D341Med (cell line): ENCODE measurements around the gene SPATA6L.
"Not testable (repeated sequence)": the region's sequence is repeated elsewhere in the genome, so short reads cannot be mapped to it uniquely, and the experiment has no call there.

Experiments
- DNase-seq: peaks from one replicate; pipeline ENCODE4 v3.0.0; 2012; ENCODE audit warnings: low spot score

Gene SPATA6L

DNA sequence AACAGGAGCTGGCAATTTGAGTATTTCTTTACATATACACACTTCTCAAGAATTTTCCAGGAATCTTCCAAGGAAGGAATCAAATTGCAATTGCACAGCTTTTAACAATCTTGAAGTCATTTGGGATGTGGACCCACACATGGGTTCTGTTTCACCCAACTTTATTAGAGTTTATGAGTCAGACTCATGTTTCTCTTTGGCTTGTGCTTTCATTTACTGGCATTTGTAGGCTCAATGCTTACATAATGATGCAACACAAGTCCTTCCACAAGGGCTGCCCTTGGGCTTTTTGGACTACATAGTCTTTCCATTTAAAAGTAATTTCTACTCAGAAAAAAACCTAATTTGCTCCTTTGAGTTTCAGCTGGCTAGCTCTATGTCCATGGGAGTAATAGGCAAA lies 8.5 kb upstream of the SPATA6L start:
- DNase-seq: no peak

GRCh38 chr9:4671737-4672136 lies 5.5 kb upstream of the SPATA6L start:
- no peak for DNase-seq

GRCh38 chr9:4670591-4670990 lies 4.3 kb upstream of the SPATA6L start:
- DNase-seq: no peak

DNA sequence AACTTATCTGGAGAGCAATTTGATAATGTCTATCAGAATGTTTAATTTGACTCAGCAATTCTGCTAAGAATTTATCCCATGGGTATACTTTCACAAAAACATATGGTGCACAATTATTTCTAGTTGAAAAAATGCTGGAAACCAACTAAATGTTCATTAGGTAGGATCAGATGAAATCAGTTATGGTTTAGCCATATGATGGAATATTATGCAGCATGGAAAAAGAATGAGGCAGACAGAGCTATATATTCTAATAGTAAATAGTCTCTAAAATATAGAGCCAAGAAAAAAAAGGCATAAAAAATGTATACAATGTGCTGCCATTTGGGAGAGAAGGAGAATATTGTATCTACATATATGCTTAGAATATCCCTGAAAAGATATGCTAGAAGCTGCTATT lies 3.6 kb upstream of the SPATA6L start:
- DNase-seq: no peak

DNA sequence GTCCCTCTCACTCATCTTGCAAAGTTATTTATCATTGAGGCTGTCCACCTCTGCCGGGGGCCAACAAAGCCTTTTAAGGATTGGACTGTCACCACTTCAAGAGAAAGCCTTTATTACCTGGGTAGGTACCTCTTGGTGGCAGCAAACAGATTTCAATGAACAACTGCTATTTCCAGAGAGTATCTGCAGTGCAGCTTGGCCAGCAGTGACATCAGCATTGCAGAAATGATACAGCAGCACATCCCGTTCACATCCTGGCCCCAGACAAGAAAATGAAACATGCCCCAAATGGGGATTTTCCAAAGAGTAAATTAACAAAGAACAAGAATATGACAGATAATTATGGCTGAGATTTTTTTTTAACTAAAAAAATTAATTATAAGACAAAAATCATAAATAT lies 2.3 kb upstream of the SPATA6L start:
- DNase-seq: no peak

GRCh38 chr9:4667681-4668080 lies 1.4 kb upstream of the SPATA6L start:
- DNase-seq: no peak

DNA sequence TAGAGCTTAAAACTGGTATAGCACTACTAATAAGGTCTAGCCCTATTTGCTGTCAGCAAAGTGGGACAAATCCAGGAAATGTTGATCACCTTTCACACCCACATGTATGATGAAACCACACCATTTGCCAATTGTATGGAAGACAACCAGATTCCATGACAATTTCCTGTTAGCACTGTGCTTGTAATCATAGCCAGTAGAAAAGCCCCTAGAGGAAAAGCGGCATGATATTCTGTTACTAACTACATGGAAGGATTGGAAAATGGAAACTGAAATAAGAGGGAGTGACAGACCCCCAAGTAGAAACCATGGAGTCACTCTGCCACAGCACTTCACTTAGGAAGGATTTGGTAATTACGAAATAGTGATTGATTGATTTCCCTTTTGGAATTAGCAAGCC lies 923 bp downstream of the SPATA6L start:
- DNase-seq: no peak

DNA sequence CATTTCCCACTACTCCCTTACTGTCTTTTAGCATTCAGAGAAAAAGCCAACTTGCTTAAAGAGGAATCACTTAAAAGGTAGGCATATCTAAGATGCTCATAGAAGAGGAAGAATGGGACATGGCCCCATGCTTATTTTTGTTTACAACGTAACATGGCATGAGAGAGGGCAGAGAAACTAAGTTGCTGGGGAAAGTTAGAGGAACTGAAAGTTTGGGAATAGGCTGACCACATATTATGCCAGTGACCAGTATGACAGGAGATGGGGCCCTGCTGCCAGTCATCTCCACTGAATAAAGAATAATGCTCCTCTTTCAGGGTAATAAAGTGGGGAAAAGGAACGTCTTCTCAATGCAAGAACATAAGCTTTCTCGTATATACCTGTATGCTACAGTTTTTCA lies 2.3 kb downstream of the SPATA6L start:
- DNase-seq: no peak

- DNase-seq: no peak
These were observed 3.1 kb downstream of the SPATA6L start for GRCh38 chr9:4662989-4663792.

GRCh38 chr9:4662108-4662988 lies 3.9 kb downstream of the SPATA6L start, which contains the start of gene PLPP6:
Gene PLPP6 (plus strand): TSS chr9:4662294. CDS start chr9:4662376, 82 bp downstream.
- peak; percentile 92 for DNase-seq

- no peak for DNase-seq
These were observed 4.7 kb downstream of the SPATA6L start for GRCh38 chr9:4661611-4662010.

GRCh38 chr9:4661165-4661564 lies 5.1 kb downstream of the SPATA6L start:
- DNase-seq: no peak

GRCh38 chr9:4660665-4661064 lies 5.6 kb downstream of the SPATA6L start:
- DNase-seq: not testable (repeated sequence)

- no peak for DNase-seq
These were observed 8.7 kb downstream of the SPATA6L start for GRCh38 chr9:4657426-4658159.

GRCh38 chr9:4656621-4657020 lies 9.7 kb downstream of the SPATA6L start:
- no peak for DNase-seq

DNA sequence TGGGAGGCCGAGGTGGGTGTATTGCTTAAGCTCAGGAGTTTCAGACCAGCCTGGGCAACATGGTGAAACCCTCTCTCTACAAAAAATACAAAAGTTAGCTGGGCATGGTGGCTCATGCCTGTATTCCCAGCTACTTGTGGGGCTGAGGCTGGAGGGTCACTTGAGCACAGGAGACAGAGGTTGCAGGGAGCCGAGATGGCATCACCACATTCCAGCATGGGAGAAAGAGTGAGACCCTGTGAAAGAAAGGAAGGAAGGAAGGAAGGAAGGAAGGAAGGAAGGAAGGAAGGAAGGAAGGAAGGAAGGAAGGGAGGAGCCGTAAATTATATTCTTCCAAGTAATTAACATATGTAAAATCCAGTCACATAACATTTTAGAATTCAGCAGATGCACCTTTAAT lies 10.1 kb downstream of the SPATA6L start:
- not testable (repeated sequence) for DNase-seq

- no peak for DNase-seq
These were observed 11.7 kb downstream of the SPATA6L start for GRCh38 chr9:4654538-4654937.

DNA sequence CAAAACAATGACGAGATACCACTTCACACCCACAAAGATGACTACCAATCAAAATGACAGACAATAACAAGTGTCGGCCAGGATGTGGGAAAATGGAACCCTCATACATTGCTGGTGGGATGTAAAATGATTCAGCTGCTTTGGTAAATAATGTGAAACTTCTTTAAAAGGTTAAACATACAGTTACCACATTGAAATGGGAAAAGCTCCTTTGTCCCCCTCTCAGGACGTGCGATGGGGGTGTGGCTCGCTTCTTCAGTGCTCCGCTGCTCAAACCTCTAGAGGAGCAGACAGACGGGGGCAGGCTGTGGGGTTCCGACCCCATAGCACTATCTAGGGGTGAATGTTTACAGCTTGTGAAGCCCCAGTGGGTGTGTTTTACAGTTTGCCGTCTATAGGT lies 12.2 kb downstream of the SPATA6L start:
- DNase-seq: no peak

DNA sequence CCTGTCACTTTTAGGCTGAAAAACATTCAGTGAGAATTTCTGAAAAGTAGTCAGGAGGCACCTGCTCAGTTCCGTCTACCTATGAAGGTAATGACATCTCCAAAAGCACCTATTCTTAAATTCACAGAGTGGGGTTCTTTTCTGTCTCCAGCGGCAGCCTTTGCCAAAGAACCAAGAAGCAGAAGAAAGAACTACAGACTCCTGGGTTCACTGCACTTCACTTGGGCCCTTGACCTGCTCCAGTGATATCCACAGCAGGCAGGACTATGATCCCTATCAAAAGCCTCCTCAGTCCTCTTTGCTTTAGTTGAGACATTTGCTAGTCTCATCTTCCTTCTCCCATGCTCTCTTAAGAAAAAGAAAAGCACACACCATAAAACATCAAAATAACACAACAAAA lies 23.9 kb downstream of the SPATA6L start:
- no peak for DNase-seq

DNA sequence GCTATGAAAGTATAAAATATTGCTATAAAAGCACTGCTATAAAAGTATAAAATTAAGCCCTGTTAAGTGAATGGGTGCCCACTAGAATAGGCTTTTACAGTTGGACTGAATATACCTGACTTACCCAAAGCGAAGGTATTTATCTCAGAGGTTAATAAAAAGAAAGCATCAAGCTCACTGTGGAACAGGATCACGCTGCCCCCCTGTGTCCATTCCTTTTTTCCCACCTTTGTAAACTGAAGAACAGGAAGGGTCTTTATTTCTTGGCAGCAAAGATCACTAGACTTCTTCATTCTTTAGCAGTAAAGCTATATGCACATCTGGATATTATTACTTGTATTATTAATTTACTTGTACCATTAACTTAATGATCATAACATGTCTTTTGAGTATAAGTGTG lies 26.3 kb downstream of the SPATA6L start:
- DNase-seq: peak; percentile 42

GRCh38 chr9:4639420-4639819 lies 26.9 kb downstream of the SPATA6L start:
- DNase-seq: no peak

- no peak for DNase-seq
These were observed 27.3 kb downstream of the SPATA6L start for GRCh38 chr9:4638968-4639367.
